GM21526 (cell line): ENCODE data around the gene LOC128125822.
A peak's percentile ranks its signal among the peaks of the same experiment; 100 is the strongest.
"Not testable (repeated sequence)": the region's sequence is repeated elsewhere in the genome, so short reads cannot be mapped to it uniquely, and the experiment has no call there.

Source experiments
- ATAC-seq: cut with Tn5 transposase; IDR thresholded peaks from one replicate; pipeline ENCODE4 v1.9.1; 2021; ENCODE audit warnings: moderate library complexity; ENCODE audit not compliant: unreplicated experiment, low FRiP score

LOC128125822 gene

DNA sequence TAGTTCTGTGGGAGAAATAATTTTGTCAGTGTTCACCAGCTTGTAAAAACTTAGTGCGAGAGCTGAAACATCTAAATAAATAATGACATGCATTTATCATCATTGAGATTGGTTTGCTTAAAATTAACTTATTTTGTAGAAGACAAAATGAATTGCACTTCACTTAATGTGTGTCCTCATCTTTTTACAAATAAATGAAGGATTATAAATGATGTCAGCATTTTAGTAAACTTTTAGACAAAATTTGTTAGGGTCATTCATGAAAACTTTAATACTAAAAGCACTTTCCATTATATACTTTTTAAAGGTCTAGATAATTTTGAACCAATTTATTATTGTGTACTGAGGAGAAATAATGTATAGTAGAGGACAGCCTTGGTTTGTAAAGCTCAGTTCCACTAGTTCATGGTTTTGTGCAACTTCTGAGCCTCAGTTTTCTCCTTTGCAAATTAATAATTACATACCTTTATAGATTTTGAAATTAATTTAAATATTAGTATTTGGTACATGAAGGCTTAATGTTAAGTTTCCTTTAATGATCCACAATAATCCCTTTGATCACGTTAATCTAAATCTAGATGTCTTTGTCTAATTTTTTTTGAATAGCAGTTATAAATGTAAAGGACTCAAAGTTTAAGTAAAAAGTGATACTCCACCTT is 9.2 kb downstream of the LOC128125822 start:
- no peak for ATAC-seq

DNA sequence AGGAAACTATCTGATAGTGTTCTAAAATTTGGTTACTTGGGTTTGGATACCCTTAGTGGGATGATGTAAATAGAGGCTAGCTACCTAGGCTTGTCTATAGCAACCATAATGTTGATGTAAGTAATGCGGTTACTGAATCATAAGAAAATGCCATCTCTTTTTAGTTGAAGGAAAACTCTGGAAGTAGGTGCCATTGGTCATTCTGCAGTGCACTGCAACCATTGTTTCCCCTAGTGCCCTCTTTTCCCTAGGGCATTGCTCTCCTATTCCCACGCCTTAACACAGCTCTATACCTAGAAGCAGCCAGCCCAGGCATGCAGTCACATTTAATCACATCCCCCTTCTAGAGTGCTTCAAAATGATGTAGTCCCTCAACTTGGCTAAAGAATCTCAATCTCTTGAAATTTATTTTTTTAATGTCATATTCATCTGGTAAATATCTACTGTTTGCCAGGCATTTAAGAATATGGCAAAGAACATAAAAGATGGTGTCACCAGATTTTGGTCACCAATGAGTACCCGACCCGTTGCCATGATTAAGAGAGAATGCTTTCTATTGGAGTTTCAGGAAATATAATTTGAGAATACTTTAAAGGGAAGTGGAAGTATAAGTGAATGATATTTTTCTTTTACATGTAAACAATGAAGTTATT is 10.4 kb downstream of the LOC128125822 start:
- ATAC-seq, result no peak

DNA sequence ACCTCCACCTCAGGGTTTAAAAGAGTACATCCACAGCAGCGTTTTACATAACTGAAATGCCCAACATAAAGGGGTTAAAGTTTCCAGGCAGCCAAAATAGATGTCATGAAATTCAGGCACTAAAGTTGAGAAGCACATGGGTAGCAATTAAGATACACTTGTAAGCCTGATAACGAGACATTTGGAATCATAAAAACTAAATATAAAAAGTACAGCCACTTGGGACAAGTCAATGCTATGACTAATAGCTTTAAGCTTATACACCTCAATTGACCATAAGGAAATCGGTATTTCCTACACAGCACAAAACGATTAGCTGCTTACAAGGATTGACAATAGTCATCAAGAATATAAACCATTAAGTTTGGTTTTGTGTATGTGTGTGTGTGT is 11.8 kb downstream of the LOC128125822 start:
- no peak for ATAC-seq

DNA sequence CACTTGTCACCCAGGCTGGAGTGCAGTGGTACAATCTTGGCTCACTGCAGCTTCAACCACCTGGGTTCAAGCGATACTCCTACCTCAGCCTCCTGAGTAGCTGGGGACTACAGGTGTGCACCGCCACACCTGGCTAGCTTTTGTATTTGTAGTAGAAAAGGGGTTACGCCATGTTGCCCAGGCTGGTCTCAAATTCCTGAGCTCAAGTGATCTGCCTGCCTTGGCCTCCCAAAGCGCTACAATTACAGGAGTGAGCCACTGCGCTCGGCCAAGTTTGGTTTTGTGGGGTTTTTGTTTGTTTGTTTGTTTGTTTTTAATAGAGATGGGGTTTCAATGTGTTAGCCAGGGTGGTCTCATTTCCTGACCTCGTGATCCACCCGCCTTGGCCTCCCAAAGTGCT is 12.3 kb downstream of the LOC128125822 start:
- no peak for ATAC-seq

DNA sequence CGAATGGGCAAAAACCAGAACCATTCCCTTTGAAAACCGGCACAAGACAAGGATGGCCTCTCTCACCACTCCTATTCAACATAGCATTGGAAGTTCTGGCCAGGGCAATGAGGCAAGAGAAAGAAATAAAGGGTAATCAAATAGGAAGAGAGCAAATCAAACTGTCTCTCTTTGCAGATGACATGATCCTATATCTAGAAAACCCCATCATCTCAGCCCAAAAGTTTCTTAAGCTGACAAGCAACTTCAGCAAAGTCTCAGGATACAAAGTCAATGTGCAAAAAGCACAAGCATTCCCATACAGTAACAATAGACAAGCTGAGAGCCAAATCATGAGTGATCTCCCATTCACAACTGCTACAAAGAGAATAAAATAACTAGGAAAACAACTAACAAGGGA is 13.4 kb downstream of the LOC128125822 start:
- ATAC-seq, result not testable (repeated sequence)

DNA sequence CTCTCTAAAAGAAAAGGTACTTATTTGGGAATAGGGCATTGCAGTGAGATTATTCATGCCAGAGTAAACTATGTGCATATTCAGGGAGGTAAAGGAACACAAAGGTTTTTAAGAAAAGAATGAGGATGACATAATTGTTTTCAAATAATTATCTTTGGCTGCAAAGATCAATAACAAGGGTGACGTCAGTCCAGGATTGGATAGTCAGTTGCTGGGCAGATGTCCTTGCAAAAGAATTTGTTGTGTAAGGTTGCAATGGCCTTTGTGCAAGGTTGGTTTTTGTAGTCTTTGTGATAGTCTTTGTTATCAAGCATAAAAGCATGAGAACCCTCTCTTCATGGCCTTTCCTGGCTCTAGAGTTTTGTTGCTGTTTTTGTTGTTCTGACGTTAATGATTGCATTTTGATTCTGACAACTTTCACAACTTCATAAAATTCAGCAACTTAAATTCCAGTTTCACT is 17.7 kb downstream of the LOC128125822 start:
- no peak for ATAC-seq

DNA sequence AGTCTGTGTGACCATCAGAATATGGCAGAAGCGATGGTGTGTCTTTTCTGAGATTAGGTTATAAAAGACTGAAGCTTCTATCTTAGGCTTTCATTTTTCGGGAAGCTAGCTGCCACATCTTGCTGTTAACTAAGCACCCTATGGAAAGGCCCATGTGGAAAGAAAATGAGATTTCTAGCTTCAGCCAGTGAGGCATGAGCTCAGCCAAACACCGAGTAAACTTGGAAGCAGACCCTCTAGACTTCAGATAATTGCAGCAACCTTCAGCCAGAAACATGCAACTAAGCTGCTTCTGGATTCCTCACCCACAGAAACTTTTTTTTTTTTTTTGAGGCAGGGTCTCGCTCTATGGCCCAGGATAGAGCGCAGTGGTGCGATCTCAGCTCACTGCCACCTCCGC is 20.6 kb downstream of the LOC128125822 start:
- ATAC-seq, result no peak

DNA sequence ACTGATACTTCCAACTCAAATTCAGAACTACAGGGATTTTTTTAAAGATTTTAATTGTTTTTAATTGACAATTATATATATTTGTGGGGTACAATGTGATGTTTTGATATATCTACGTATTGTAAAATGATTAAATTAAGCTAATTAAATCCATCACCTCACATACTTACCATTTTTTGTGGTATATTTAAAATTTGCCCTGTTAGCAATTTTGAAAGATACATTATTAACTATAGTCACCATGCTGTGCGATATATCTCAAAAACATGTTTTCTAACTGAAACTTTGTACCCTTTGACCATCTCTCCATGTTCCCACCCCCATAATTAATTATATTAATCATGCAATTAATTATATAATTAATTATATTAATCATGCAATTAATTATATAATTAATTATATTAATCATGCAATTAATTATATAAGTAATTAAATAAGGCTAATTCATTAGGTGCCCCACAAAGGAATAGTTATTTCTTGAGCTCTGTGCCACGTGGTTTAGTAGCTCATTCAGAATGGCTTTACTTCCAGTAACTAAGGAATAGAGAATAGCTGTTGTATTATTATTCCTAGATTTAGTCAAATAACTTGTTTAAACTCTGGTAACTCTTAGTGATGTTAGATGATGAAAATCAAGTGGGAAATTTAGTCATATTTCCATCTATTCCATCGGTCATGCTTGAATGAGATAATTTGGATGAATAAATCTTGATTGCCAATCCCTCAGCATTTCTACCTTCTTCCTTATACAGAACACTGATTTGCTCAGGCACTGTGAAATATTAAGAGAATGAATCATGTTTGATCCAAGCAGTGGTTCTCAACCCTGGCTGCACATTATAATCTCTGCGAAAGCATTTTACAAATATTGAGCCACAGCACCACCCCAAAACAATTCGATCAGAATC is 25.1 kb downstream of the LOC128125822 start:
- no peak for ATAC-seq

DNA sequence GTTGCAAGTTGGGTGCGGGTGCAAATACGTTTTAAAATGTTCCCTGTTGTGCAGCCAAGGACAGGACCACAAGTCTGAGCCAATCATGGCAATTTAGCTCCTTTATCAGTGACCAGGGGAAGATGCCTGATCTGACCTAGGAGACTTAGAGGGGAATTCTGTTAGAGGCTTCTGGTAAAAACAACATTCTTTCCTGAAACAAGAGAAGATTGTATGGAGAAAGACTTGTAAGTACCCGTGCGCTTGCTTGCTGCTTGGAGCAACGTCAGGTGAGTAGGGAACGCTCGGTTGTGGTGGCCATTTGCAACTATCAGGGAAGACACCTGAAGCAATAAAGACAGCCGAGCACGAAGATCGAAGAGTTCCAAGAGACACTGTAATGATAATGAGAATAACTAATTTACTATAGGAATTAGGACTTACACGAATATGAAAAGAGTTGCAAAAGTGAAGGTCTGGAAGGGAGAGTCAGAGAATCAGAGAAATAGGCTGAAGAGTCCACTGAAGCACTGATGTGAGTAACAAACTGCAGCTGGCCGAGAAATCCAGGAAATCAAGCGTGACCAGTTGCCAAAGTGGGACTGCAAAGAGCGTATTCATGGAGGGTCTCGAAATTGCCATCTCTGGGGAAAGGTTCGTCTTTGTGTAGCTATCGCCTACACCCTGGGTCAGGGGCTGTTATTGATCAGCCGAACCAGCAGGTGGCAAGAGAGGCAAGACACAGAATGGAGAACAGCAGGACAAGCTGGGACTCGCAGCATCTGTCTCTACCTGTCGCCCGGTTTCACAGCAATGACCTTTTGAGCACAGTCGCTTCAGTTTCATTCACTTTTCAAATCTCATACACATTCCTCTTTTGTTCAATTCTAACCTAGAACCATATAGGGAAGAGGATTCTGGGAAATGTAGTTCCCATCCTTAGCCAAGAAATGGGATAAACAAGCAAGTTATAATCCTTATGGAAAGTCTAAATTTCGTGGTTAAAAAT is 26.1 kb downstream of the LOC128125822 start:
- peak; percentile 100 for ATAC-seq

DNA sequence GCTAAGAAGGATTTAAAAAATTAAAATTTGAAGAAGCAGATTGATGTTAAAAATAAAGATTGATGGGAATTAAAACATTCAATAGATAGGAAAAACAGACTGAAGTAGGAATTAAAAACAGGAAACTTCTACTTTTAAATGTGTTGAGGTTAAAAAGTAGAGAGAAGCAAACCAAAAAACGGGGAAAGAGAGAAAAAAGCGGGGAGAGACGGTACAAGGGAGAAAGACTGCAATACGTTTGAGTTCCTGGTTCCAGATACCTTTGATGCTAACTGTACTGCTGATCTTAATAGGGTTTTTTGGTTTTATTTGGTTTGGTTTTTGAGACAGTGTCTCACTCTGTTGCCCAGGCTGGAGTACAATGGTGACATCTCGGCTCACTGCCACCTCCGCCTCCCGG is 27.0 kb downstream of the LOC128125822 start:
- ATAC-seq, result no peak

DNA sequence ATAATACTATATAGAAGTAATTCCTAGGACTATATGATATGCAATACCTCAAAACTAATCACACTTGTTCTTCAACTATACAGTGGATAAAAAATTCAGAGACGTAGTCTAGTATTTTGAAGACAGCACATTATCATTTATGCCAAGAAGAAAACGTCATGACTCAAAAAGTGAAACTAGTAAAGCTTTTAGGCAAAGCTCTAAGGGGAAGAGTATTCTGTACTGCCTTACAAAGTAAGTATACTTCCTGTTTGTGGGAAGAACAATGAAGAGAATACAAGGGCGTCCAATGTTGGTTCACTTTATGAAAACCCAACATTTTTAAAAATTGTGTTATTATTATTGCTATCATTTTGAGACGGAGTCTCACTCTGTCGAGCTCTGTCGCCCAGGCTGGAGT is 27.9 kb downstream of the LOC128125822 start:
- no peak for ATAC-seq

DNA sequence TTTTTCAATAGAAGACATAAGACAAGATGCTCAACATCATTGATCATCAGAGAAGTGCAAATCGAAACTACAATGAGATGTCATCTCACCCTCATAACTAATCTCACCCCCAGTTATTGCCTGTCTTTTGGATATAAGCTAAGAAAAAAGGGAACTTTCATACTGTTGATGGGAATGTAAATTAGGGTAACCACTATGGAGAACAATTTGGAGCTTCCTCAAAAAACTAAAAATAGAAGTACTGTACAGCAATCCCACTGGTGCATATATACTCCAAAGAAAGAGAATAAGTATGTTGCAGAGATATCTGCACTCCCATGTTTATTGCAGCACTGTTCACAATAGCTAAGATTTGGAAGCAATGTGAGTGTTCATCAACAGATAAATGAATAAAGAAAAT is 37.0 kb downstream of the LOC128125822 start:
- ATAC-seq, result no peak

DNA sequence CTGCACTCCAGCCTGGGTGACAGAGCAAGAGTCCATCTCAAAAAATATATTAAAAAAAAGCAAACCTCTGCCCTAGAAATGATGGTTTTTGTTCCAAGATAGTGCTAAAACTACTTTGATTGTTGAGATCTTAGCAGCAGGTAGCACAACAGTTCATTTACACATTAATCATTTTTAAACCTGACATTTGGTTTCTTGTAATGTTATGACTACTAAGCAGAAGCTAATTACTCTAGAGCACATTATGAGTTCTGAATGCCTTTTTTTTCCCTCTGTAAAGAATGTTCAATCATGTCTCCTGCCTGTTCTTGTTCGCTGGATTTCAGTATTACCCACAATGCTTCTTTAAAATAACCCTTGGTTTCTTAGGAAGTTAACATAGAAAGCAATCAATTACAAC is 38.7 kb downstream of the LOC128125822 start:
- ATAC-seq, result no peak

DNA sequence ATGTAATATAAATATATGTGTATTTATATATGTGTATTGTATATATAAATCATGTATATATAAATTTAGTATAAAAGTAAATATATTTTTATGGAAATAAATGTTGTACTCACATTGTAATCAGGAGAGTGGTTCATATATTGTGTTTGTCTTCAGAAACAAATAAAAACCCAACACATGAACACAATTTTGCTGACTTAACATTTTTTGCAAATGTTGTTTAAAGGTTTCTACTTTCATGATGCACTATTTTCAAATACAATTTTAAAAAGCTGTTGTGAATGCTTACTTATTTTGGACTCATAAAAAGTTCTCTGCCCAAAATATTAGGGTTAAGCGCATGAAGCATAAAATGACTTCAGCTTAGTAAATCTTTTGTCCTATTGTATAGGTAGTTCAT is 39.3 kb downstream of the LOC128125822 start:
- no peak for ATAC-seq

DNA sequence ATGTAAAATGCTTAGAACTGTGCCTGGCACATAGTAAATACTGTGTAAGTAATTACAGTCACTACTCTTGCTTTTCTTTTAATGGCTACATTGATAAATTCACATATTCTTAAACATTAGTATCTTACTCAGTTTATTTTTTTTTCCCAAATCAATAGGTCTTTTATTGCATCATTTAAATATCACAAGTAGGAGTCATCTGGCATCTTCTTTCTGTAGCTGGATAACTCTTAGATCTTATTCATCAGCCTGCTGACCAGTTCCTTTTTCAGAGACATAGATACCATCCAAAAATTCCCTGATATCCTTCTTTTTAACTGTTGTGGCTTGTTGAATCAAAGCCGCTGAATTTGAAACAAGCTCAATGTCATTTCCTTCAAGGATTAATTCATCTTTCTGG is 43.3 kb downstream of the LOC128125822 start:
- no peak for ATAC-seq
